Jurkat, Clone E6-1 (cell line): ENCODE measurements around the gene RAB3B.
A peak's percentile ranks its signal among the peaks of the same experiment; 100 is the strongest.
"Not testable (repeated sequence)": the region's sequence is repeated elsewhere in the genome, so short reads cannot be mapped to it uniquely, and the experiment has no call there.

ENCODE experiments used
- DNase-seq: peaks from one replicate; pipeline ENCODE4 v3.0.0-alpha.2; 2011; ENCODE audit warnings: low read depth, low spot score
- H3K4me3 ChIP-seq: 2 replicates; pipeline ENCODE4 v1.5.1; 2011; ENCODE audit warnings: mild to moderate bottlenecking, low read length, control low read depth, moderate library complexity

The RAB3B gene

GRCh38 chr1:51894748-51895147 is 95.8 kb downstream of the RAB3B start:
- not testable (repeated sequence) for H3K4me3 ChIP-seq, DNase-seq

DNA sequence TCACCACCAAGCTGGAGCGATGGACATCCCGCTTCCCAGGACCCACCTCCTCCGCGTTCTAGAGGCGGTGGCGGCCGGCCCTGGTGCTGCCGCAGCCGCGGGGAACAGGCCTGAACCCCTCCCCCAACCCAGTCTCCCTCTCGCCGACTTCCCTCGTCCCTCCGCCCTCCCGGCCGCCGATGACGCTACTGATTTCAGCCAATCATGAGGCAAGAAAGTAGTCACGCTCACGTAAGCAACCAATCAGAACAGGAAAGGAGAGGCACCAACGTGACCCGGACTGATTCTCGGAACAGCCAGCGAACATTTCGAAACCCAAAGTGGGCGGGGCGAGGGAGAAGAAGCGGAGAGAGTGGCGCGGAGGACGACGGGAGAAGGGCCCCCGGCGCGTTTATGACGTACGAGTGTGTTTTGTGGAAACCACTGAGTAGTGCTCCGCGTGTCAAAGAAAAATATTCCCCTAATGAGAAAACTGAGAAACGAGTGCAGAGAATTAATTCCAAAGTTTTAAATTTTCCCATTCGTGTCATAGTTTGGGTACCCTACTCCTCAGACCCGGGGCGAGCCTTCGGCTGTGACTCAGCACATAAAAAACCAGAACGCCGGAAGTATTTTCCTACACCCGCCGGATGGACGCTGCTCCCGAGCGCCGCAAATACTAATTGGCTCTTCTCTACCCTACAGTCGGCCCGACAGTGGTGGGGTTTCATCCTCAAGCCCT is 111.7 kb downstream of the RAB3B start, which contains the start of gene NRDC:
Gene NRDC (minus strand): TSS at position 112 of the 721 bp plus-strand sequence. CDS start 112 bp downstream, outside the sequence.
- DNase-seq, result peak; percentile 100
- H3K4me3 ChIP-seq, result peak within 1 kb of the TSS; percentile 80

GRCh38 chr1:51878308-51878615 is 112.2 kb downstream of the RAB3B start:
- H3K4me3 ChIP-seq, result peak overlapping the region; percentile 80
- no peak for DNase-seq

DNA sequence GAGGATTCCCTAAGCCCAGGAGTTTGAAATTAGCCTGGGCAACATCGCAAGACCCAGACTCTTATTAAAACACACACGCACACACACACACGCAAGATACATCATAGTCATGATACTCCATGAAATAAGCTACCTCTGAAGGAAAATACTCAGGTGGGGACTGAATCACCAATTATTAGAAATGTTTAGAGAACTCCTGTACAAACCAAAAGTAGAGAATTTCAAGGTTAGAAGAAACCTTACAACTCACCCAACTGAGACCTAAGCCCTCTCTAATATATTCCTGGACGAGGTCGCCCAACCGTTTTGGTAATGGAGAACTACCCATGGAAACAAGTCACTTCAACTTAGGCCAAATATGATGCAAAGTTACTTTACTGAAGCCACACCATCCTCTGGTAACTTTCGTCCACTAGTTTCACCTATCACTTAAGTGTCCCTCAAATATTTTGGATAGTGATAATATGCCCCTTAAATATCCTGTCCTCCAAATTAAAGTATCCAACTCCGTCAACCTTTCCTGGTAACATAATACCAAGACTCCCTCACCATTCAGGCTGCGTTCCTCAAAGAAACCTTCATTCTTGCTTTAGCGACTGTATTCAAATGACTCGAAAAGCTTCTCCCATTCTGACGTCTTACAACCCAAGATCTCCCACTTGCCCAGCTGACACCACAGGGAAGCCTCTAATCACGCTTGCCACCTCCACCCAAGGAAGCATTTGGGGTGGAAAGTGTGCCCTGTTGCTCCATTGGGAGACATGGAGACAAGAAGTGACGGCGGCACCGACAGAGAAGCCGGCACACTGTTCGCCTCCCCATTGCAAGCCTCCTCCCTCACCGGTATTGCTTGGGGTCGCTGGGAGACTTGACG is 112.8 kb downstream of the RAB3B start:
- H3K4me3 ChIP-seq, result peak overlapping the region; percentile 80
- no peak for DNase-seq

DNA sequence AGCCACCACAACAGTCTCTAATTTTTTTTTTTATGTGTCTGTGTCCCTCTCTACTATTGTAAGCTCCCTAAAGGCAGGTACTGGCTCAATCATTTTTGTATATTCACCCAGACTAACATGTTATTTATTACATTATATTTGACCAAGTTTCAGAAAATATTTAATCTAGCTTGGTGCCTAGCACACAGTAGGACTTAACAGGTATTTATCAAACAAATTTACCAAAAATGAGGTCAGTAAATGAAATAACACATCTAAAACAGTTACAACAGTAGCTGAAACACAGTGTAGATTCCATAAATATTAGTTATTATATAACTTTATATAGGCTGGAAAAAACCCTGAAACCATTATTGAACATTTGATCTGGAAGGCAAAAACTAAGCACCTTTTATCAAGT is 114.7 kb downstream of the RAB3B start:
- DNase-seq, result no peak
- no peak overlapping the region for H3K4me3 ChIP-seq

DNA sequence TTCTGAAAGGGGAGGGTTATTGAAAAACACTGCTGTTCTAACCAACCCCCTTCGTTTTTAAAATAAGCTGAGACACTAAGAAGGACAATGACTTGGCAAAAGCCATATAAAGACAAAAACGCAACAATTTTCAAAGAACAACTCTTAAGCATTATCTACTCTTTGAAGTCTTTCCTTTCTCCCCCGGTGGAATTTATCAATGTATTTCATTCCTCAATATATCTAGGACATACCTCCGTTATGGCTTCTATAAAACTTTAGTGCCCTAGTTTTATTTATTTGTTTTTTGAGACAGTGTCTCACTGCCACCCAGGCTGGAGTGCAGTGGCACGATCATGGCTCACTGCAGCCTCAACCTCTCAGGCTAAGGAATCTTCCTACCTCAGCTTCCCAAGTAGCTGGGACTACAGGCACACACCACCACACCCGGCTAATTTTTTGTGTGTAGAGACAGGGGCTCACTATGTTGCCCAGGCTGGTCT is 115.2 kb downstream of the RAB3B start:
- H3K4me3 ChIP-seq, result no peak overlapping the region

DNA sequence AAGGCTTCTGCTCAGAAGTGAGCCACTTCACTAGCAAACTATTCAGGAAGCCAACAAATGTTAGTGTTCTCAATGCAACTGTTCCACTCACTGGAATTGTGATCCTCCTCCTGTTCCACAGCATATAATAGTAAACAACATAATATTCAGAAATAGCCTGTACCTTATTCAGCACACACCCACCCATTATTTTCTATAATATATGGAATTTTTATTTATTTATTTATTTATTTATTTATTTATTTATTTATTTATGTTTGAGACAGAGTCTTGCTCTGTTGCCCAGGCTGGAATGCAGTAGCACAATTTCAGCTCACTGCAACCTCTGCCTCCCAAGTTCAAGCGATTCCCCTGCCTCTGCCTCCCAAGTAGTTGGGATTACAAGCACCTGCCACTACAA is 117.2 kb downstream of the RAB3B start:
- not testable (repeated sequence) for DNase-seq, H3K4me3 ChIP-seq

More for the DNA sequence above, 115.2 kb downstream of the RAB3B start:
- no peak for DNase-seq

- H3K4me3 ChIP-seq, result no peak overlapping the region
- no peak for DNase-seq
Measured at GRCh38 chr1:51871351-51871975, 119.0 kb downstream of the RAB3B start.

GRCh38 chr1:51870603-51871350 is 119.7 kb downstream of the RAB3B start:
- H3K4me3 ChIP-seq, result no peak overlapping the region
- no peak for DNase-seq

- DNase-seq, result no peak
- no peak overlapping the region for H3K4me3 ChIP-seq
Measured at GRCh38 chr1:51867479-51868232, 122.8 kb downstream of the RAB3B start.

DNA sequence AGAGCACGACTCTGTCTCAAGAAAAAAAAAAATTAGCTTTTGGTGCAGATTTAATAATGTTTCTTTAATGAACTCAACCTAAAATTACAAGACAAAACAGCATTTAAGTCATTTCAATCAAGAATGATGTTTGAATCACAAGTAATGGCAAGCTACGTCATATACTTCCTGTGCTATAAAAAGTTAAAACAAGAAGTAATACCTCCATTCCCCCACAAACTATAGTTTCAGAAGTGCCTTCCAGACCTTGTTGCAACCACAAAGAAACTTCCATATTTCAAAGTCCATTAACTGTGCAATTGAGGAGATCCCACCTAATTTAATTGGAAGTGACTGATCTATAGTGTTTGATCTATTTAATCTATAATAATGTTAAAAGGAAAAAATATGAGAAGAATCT is 127.1 kb downstream of the RAB3B start:
- no peak overlapping the region for H3K4me3 ChIP-seq
- no peak for DNase-seq

- no peak for DNase-seq
- H3K4me3 ChIP-seq, result no peak overlapping the region
Measured at GRCh38 chr1:51861669-51862068, 128.8 kb downstream of the RAB3B start.

- DNase-seq, result no peak
- no peak overlapping the region for H3K4me3 ChIP-seq
Measured at GRCh38 chr1:51859735-51860134, 130.8 kb downstream of the RAB3B start.

GRCh38 chr1:51859333-51859732 is 131.2 kb downstream of the RAB3B start:
- DNase-seq, result no peak
- no peak overlapping the region for H3K4me3 ChIP-seq

- H3K4me3 ChIP-seq, result no peak overlapping the region
- DNase-seq, result no peak
Measured at GRCh38 chr1:51858892-51859291, 131.6 kb downstream of the RAB3B start.
